SK-N-SH (cell line): ENCODE measurements around the gene CDKAL1. TPM values are rescaled to one million over a fixed set of nuclear protein-coding genes. Genes with fewer than 3 reads are reported as not detected.
"Not testable (repeated sequence)": the region's sequence is repeated elsewhere in the genome, so short reads cannot be mapped to it uniquely, and the experiment has no call there.

Experiments used
- CTCF ChIA-PET: fragments of 300-600, 350-600 bp; formaldehyde crosslinking; extraction: SDS; loops from one replicate; lab custom pipeline; 2021; lab: Yijun Ruan, JAX
- POLR2A ChIA-PET: fragments of 350-600 bp; sonication (Branson Sonifier 250); formaldehyde crosslinking; extraction: SDS; loops from one replicate; lab custom pipeline; 2020; ENCODE audit warnings: antibody characterized with exemption, inconsistent platforms; lab: Yijun Ruan, JAX
- DNase-seq: peaks from one replicate; pipeline ENCODE4 v3.0.0; 2012
- H2AFZ ChIP-seq: fragments of 200-600 bp; sonication (generic); 2 replicates; pipeline ENCODE4 v1.8.1; 2016; ENCODE audit warnings: antibody characterized with exemption, mild to moderate bottlenecking, low read depth
- H3F3A ChIP-seq: fragments of 200-600 bp; sonication (generic); replicated peaks from 2 replicates; pipeline ENCODE3; 2016; ENCODE audit warnings: antibody characterized with exemption, mild to moderate bottlenecking; ENCODE audit not compliant: insufficient read depth
- H3K27ac ChIP-seq, 2 experiments: fragments of 200-500 bp in 1 of 2; fragments of 200-600 bp in 1 of 2; sonication (Bioruptor generic) in 1 of 2; sonication (generic), shearing (Covaris generic) in 1 of 2; 2 replicates each; pipeline versions ENCODE4 v1.5.1 to v1.6.1; 2014 to 2016; ENCODE audit warnings: low read depth in 2 of 2, inconsistent platforms in 1 of 2, low read length in 1 of 2, mild to moderate bottlenecking in 1 of 2, mixed read lengths in 1 of 2
- H3K27me3 ChIP-seq: fragments of 200-600 bp; sonication (generic), shearing (Covaris generic); 2 replicates; pipeline ENCODE4 v1.6.1; 2016; ENCODE audit warnings: mixed run types; ENCODE audit not compliant: insufficient read depth
- H3K36me3 ChIP-seq, 2 experiments: fragments of 200-500 bp in 1 of 2; fragments of 200-600 bp in 1 of 2; sonication (Bioruptor generic) in 1 of 2; sonication (generic) in 1 of 2; replicated peaks in 1 of 2; 2 replicates each; pipeline versions ENCODE3 to v1.5.1; 2014 to 2016; ENCODE audit warnings: low read length in 1 of 2, mild to moderate bottlenecking in 1 of 2; ENCODE audit not compliant: insufficient read depth in 2 of 2, control insufficient read depth in 1 of 2
- H3K4me1 ChIP-seq, 2 experiments: fragments of 200-500 bp in 1 of 2; fragments of 200-600 bp in 1 of 2; sonication (Bioruptor generic) in 1 of 2; sonication (generic), shearing (Covaris generic) in 1 of 2; 2 replicates each; pipeline versions ENCODE4 v1.5.1 to v1.6.1; 2014 to 2016; ENCODE audit warnings: low read depth in 1 of 2, low read length in 1 of 2, mixed run types in 1 of 2; ENCODE audit not compliant: insufficient read depth in 2 of 2, control insufficient read depth in 1 of 2
- H3K4me2 ChIP-seq: fragments of 200-600 bp; sonication (generic), shearing (Covaris generic); 2 replicates; pipeline ENCODE4 v1.6.1; 2017; ENCODE audit warnings: mixed run types
- H3K4me3 ChIP-seq, 2 experiments: fragments of 200-500 bp in 1 of 2; fragments of 200-600 bp in 1 of 2; sonication (Bioruptor generic) in 1 of 2; sonication (generic), shearing (Covaris generic) in 1 of 2; 2 replicates each; pipeline versions ENCODE4 v1.5.1 to v1.8.1; 2014 to 2016; ENCODE audit warnings: low read depth in 2 of 2, inconsistent platforms in 1 of 2, low read length in 1 of 2, mild to moderate bottlenecking in 1 of 2, mixed read lengths in 1 of 2, moderate library complexity in 1 of 2
- H3K79me2 ChIP-seq: fragments of 200-600 bp; sonication (generic); 2 replicates; pipeline ENCODE4 v1.8.1; 2017; ENCODE audit warnings: mild to moderate bottlenecking; ENCODE audit not compliant: insufficient read depth
- H3K9ac ChIP-seq: fragments of 200-600 bp; sonication (generic); 2 replicates; pipeline ENCODE4 v1.6.1; 2017; ENCODE audit warnings: mixed run types
- H3K9me2 ChIP-seq: fragments of 200-600 bp; sonication (generic); 2 replicates; pipeline ENCODE4 v1.6.1; 2017; ENCODE audit warnings: mixed run types
- H3K9me3 ChIP-seq: fragments of 200-600 bp; sonication (generic); 2 replicates; pipeline ENCODE4 v1.6.1; 2017; ENCODE audit warnings: mixed run types, mild to moderate bottlenecking, moderate library complexity
- H4K20me1 ChIP-seq: fragments of 200-600 bp; sonication (generic); 2 replicates; pipeline ENCODE4 v1.6.1; 2017; ENCODE audit warnings: mild to moderate bottlenecking, mixed run types; ENCODE audit not compliant: insufficient read depth
- CHD2 ChIP-seq: fragments of 150-350 bp; IDR thresholded peaks from 2 replicates; pipeline ENCODE4 v1.6.1; 2018; ENCODE audit warnings: low read length; ENCODE audit not compliant: partially characterized antibody
- ELF1 ChIP-seq: IDR thresholded peaks from 2 replicates; pipeline ENCODE4 v1.4.0; 2012
- EP300 ChIP-seq, 2 experiments: IDR thresholded peaks; 2 replicates each; pipeline versions ENCODE4 v1.4.0 to v1.6.1; 2012; ENCODE audit warnings: borderline replicate concordance in 1 of 2, low read depth in 1 of 2, low read length in 1 of 2
- EZH2phosphoT487 ChIP-seq: fragments of 200-600 bp; sonication (generic); IDR thresholded peaks from 2 replicates; pipeline ENCODE4 v1.6.1; 2017; ENCODE audit warnings: low read depth, mixed run types, mild to moderate bottlenecking, antibody characterized with exemption, moderate library complexity, borderline replicate concordance
- FOSL2 ChIP-seq: IDR thresholded peaks from 2 replicates; pipeline ENCODE4 v1.4.0; 2012; ENCODE audit warnings: low read depth, mild to moderate bottlenecking, moderate library complexity, borderline replicate concordance
- FOXJ3 ChIP-seq: sonication (generic); formaldehyde crosslinking; IDR thresholded peaks from 2 replicates; pipeline ENCODE4 v1.5.1; 2020; ENCODE audit warnings: mild to moderate bottlenecking, missing genetic modification reagents
- FOXM1 ChIP-seq: IDR thresholded peaks from 2 replicates; pipeline ENCODE4 v1.4.0; 2012; ENCODE audit warnings: low read depth, mild to moderate bottlenecking
- IRF3 ChIP-seq: fragments of 150-350 bp; IDR thresholded peaks from 2 replicates; pipeline ENCODE4 v1.6.1; 2016; ENCODE audit warnings: mild to moderate bottlenecking, low read depth, low read length
- JUND ChIP-seq: IDR thresholded peaks from 2 replicates; pipeline ENCODE4 v1.4.0; 2012
- NRF1 ChIP-seq: IDR thresholded peaks from 2 replicates; pipeline ENCODE4 v1.6.1; 2012; ENCODE audit warnings: low read depth, mild to moderate bottlenecking, low read length
- PBX3 ChIP-seq: IDR thresholded peaks from 2 replicates; pipeline ENCODE4; 2012
- RCOR1 ChIP-seq: fragments of 150-350 bp; IDR thresholded peaks from 2 replicates; pipeline ENCODE4 v1.6.1; 2017; ENCODE audit warnings: antibody characterized with exemption, low read length
- RXRA ChIP-seq: IDR thresholded peaks from 2 replicates; pipeline ENCODE4 v1.4.0; 2012; ENCODE audit warnings: low read depth, mild to moderate bottlenecking, borderline replicate concordance
- TAF1 ChIP-seq: IDR thresholded peaks from 2 replicates; pipeline ENCODE4 v1.6.1; 2012; ENCODE audit warnings: low read depth, mild to moderate bottlenecking, low read length, moderate library complexity, borderline replicate concordance
- TCF12 ChIP-seq: IDR thresholded peaks from 2 replicates; pipeline ENCODE4 v1.4.0; 2012
- USF1 ChIP-seq: IDR thresholded peaks from 2 replicates; pipeline ENCODE4 v1.4.0; 2012; ENCODE audit warnings: low read depth, borderline replicate concordance
- USF2 ChIP-seq: fragments of 150-350 bp; IDR thresholded peaks from 2 replicates; pipeline ENCODE4 v1.6.1; 2017; ENCODE audit warnings: antibody characterized with exemption, low read length, low read depth, borderline replicate concordance
- YY1 ChIP-seq: IDR thresholded peaks from 2 replicates; pipeline ENCODE4 v1.4.0; 2012; ENCODE audit warnings: low read depth, mild to moderate bottlenecking
- ZBTB33 ChIP-seq: IDR thresholded peaks from 2 replicates; pipeline ENCODE4 v1.4.0; 2012; ENCODE audit warnings: low read depth, borderline replicate concordance
- WGBS: methylation state at CpG from one replicate; pipeline ENCODE4 v1.1.6; 2017; ENCODE audit warnings: low lambda C conversion rate; 5-methylcytosine and 5-hydroxymethylcytosine counted together
- polyA plus RNA-seq, 3 experiments: library from polyadenylated mRNA; depleted of rRNA; stranded (reverse); fragments of >200 nt; gene quantifications; 2 replicates each; pipeline ENCODE4 v1.2.3, GENCODE V29; 2012

Gene CDKAL1
- polyA plus RNA-seq, 1 of the 3 experiments (the other 2 are of a cell fraction): 2.6 TPM

GRCh38 chr6:20511852-20512251 is 22.4 kb upstream of the CDKAL1 start:
- no peaks in the 10 kb centered on the region for H3K36me3 ChIP-seq
- H3K4me1 ChIP-seq: no peaks in the 10 kb centered on the region
- POLR2A ChIA-PET: no interaction called here
- H3K9me3 ChIP-seq: no peaks in the 10 kb centered on the region
- no peak for DNase-seq
- no peaks in the 10 kb centered on the region for H3F3A ChIP-seq
- CTCF ChIA-PET: interaction anchor here (1.1 kb wide), 1 partner anchor 16 kb away, joined by 4 read pairs; no protein-coding TSS in a partner anchor
- 45% methylated on average over 2 of the region's 2 CpGs for WGBS
- H3K9me2 ChIP-seq: no peaks in the 10 kb centered on the region
- no peak overlapping the region for H2AFZ ChIP-seq
- no peaks in the 10 kb centered on the region for H3K79me2 ChIP-seq
- H3K27me3 ChIP-seq: no peaks in the 10 kb centered on the region
- TF ChIP-seq RCOR1 (no peak), YY1 (no peak), CHD2 (no peak), NRF1 (no peak), TCF12 (no peak), JUND (no peak), ZBTB33 (no peak), TAF1 (no peak), FOXJ3 (no peak), ELF1 (no peak), USF2 (no peak), FOSL2 (no peak), IRF3 (no peak), EZH2phosphoT487 (no peak), EP300 (IDR thresholded peaks at IDR 0.05; ENCODE audit: borderline replicate concordance in 1 of 2, low read depth in 1 of 2, low read length in 1 of 2) (no peak), PBX3 (no peak), RXRA (no peak), USF1 (no peak), FOXM1 (no peak)
- H3K4me3 ChIP-seq: no peak overlapping the region
- no peak overlapping the region for H3K9ac ChIP-seq
- H3K27ac ChIP-seq: no peak overlapping the region
- no peaks in the 10 kb centered on the region for H4K20me1 ChIP-seq
- H3K4me2 ChIP-seq: no peak overlapping the region

- H3K4me3 ChIP-seq, H3K9me2 ChIP-seq, H2AFZ ChIP-seq, H3K4me2 ChIP-seq, H3K27ac ChIP-seq, H3K9ac ChIP-seq, POLR2A ChIA-PET, H3F3A ChIP-seq, CTCF ChIA-PET, H4K20me1 ChIP-seq, DNase-seq, H3K36me3 ChIP-seq, H3K27me3 ChIP-seq, H3K9me3 ChIP-seq, H3K79me2 ChIP-seq, H3K4me1 ChIP-seq: not testable (repeated sequence)
- 38% methylated on average over 3 of the region's 3 CpGs for WGBS
These were observed 9.0 kb upstream of the CDKAL1 start for GRCh38 chr6:20525208-20525607.
